HG02852 (cell line): ENCODE results near the gene COL23A1.

Experiments
- ATAC-seq: cut with Tn5 transposase; IDR thresholded peaks from one replicate; pipeline ENCODE4 v1.9.1; 2021; ENCODE audit warnings: mild to moderate bottlenecking, moderate library complexity; ENCODE audit not compliant: unreplicated experiment

Gene COL23A1

DNA sequence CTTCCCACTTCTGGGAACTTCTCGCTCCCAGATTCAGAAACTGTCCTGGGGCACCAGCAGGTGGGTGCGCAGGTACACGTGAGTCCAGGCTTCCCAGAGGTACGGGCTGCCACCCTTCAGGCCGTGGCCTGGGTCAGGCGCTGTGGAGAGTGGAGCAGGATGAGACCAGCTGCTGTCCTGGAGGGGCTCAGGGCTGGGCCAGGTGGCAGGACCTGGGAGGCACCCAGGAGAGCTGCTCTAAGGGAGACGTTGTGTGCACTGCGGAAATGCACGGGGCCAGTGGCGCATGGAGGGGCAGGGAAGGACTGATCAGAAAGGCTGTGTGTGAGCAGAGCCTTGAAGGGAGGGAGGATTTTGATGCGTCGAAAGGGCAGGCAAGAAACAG is 222.5 kb downstream of the COL23A1 start:
- no peak for ATAC-seq

DNA sequence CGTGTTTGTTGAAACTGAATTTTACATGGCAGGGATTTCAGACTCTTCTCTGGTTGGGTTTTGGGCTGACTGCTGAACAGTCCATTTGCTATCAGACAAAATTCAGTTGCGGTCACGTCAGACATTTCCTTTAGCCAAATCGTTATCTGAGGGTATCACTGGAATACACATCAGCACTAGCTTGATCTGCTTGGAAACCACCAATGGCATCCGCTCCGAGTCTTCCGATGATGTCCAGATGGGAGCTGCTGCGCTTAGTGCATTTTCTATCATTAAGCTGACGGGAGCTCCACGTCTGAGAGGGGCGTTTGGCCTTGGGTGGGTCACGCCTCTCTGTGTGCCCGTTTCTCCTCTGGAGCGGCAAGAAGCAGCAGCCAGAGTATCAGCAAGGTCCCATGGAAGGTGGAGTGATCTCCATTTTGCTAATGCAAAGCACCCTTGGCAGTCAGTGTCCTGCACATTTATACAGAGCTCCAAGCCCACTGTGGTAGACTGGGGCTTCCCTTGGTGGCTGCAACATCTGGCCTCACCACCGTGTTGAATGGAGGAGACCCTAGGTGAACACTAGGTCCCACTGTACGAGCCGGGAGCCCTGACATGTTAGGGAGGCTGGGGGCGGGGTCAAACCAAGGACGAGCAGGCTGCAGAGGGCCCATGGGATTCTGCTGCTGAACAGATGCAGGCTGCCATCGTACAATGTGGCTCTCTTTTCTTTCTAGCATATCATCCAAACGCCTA is 223.0 kb downstream of the COL23A1 start:
- no peak for ATAC-seq

DNA sequence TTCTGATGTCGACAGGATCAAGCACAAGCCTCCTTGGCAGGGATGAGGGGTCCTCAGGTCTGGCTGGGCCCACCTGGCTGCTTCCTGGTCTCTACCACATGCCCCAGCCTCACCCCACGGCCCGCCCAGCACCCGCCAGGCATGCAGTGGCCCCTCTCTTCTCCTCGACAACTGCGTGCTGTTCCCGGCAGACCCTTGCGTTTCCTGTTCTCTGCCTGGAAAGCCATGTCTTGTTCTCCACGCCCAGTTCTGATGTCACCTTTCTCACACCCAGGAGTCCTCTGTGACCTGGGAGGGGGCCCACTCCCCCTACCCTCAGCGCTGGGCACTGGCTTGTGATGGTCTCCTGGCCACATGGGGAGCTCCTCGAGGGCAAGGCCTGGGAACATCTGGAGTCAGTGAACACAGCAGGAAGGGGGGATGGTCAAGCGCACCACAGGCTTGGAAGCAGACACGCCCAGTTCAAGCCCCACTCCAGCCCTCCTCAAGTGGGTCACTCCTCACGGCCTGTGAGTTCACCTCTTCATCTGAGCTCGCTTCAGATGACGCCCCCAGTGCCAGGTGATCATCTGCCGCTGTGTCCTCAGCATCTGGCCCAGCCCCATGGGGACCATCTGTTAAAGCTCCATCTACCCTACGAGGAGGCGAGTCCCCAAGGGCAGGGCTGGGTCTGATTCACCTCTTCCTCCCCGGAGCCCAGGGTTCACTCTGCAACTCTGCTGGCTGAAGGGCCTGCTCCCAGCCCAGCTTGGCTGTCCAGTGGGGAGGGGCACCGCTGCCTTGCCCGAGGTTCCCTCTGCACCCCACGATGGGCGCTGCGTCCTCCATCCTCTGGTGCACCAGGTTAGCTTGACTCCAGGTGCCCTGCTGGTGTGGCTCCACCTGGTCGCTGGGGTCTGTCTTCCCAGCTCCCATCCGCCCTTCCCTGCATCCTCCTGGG is 224.4 kb downstream of the COL23A1 start:
- no peak for ATAC-seq

DNA sequence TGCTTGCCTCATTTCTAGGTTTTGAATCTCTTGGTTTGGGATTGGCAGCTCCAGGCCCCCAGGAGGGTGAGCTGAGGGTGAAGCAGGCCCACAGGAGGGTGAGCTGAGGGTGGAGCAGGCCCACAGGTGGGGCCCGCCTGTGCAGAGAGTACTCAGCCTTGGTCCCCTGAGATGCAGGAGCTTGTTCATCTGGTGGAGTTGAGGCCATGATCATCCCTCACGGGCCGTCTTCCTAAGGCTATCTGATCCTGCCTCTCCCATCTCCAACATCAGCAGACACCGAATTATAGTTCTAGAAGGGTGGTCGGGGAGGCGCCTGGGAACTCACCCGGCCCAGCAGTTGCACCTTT is 225.9 kb downstream of the COL23A1 start:
- ATAC-seq: no peak

DNA sequence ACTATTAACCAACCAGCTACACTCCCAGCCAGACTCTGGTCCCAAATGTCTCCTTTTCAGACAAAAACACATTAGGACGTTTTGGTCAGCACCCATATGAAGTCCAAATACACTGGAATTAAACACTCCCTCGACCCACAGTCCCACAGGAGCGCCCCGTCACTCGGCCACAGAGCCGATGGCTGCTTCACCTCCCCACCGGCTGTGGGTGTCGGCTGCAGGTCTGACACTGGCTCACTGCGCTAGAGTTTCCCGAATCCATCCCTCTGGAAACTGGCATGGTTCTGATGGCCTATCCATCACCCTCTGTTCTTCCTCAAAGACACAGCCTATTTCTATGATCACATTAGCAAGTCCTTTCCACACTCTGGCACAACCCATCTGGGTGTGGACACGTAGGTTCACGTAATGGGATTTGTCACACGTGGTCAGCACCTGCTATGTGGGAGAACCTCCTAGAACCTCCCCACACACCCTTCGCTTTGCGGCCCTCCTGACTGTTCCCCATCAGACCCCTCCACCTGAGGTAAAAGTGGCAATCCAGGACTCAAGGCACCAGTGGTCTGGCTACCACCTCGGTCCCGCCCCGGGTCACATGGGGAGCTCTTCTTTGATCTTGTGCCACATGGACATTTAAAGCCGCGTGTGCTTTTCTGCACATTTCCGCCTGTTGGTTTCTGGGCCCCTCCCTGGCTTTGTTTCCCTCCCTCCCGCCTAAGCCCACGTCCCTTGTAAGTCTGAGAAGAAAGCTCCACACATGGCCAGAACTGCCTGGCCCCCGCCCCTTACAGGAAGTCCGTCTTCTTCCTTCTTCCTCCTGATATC is 226.5 kb downstream of the COL23A1 start:
- no peak for ATAC-seq

DNA sequence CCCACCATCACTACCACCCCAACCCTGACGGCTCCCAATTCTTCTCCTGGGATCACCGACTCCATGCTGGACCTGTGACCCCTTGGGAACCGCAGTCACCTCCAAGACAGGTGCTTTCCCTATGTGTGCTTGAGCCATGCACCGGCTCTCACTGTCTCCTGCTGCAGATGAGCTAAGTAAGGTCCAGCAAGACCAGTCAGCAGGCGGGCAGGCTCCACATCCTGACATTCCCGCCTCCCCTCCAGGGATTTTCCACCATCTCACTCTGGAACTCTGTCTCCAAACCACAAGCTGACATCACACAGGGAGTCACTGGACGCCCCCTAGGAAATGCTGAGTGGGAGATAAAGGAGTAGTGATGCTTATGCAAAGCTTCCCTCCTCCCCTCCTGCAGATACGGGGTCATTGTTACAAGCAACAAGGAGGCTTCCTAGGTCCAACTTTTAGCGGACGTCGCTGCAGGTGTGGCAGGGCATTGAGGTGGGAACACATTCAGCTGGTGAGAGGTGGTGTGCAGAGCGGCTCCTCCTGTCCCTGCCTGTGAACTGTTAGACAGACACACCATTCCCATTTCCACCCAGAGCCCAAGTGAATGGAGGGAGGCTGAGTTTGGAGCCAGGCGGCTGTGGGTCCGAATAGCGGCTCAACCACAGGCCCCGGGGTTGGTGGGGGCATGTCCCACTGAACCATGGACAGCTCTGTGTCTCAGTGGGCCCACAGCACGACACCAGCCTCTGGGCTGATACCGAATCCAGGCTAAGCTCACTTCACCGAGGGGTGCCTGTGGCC is 228.3 kb downstream of the COL23A1 start:
- ATAC-seq: no peak

DNA sequence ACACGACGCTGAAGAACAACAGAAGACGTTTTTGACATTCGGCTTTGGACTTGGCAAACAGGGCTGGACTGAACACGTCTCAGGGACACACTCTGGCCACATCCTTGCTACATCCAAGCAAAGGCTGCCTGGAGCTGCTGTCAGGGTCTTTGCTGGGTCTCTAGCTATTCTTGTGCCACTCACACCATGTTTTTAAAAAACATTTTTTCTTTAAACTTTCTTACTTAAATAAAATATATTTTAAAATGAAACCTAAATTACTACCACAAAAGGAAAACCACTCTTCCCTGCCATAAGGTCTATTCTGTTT is 229.3 kb downstream of the COL23A1 start:
- ATAC-seq: no peak

DNA sequence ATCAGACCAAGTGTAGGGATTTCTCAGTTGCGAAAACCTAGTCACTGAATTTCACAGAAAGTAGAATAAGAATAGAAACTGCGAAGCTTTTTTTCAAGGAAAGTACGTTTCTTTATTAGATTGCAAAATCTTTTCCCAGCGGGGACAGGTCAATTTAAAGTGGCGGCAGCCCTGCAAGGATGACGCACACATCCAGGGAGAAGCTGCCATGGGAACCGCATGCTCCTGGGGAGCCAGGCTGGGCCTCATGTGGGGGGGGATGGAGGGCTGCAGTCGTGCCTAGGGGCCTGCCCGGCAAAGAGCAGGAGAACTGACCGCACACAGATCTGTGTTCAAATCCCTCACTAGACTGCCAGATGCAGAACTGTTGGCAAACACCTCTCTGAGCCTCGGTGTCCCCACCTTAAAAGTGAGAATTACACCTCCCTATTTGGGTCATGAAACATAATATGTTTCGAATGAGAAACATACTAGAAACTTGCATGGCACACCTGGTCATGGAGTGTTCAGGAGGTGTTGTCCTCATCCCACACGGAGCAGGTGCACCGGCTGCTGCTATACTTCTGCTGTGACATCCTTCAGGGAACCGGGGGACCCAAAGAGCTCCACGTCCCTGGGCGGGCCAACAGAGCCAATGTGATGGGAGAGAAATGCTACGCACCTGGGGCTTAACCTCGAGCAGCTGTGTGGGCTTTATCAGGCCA is 229.8 kb downstream of the COL23A1 start:
- no peak for ATAC-seq

DNA sequence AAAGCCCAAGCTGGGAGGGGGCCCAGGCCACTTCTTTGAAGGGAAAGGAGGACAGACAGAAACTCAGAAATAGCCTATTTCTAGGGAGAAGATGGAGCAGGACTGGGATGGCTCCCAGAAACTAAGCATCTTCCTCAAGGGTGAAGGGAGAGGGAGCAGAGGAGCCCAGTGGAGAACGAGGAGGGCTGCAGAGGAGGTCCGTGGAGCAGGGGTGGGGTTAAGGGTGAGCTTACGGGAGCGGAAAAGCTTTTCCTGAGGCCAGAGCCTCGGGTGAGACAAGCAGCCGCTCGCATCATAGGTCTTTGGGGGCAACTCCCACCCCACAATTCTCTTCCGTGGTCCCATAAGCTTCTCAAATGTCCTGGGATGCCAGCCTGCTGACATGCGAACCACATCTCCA is 230.5 kb downstream of the COL23A1 start:
- no peak for ATAC-seq

DNA sequence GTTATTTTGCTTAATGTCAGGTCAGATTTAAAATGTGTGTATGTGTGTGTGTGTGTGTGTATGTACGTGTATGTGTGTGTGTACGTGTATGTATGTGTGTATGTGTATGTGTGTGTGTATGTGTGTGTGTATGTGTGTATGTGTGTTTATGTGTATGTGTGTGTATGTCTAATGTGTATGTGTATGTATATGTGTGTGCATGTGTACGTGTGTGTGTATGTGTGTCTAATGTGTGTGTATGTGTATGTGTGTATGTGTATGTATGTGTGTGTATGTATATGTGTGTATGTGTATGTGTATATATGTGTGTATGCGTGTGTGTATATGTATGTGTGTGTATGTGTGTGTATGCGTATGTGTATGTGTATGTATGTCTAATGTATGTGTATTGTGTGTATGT is 232.5 kb downstream of the COL23A1 start:
- no peak for ATAC-seq

DNA sequence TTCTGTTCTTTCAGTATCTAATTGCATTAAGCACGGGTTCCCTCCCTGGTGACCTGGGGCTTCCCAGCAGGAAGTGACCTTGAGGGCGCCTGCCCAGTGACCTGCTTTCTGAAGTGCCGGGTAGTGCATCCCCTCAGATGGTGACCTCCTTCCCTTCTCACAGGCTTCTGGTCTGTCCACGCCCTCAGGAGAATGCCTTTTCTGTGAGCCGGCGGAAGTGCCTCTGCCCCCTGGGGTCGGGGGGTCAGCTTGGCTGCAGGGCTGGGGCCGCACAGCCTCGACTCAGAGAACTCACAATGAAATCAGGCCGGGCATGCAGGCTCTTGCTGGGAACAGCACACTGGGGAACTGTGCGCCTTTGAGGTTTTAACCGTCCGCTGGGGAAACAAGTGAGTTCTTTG is 233.1 kb downstream of the COL23A1 start:
- no peak for ATAC-seq

DNA sequence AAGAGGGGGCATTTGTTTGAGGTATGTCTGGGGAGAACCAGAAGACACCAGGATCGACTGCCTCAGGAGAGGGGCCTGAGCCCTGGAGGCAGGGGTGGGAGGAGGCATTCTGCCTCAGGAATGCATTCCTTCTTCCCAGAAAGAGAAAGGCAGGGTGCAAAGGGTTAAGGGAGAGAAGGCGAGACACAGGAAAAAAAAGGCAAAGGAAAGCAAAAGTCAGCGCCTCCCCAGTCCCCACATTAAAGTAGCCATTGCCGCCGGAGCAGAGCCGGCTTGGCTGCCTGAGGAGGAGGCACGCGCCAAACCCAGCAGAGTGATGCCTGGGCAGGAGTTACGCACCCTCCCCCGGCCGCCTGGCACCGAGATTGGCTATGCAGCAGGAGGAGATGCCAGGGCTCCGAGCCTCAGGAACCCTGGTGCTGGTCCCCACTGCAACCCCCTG is 233.7 kb downstream of the COL23A1 start:
- no peak for ATAC-seq

DNA sequence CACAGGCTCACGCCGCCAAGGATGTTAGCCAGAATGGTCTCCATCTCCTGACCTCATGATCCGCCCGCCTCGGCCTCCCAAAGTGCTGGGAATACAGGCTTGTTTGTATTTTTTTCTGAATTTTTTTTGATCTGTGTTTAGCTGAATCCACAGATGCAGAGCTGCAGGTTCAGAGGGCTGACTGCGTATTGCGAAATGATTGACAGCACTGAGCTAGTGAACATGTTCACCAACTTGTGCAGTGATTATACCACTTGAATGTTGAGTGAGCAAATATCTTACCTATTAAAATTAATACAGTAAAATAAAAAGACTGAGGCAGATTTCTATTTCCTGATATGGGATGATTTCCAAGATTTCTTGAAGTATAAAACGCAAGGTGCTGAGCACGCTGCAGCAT is 234.5 kb downstream of the COL23A1 start:
- ATAC-seq: no peak

DNA sequence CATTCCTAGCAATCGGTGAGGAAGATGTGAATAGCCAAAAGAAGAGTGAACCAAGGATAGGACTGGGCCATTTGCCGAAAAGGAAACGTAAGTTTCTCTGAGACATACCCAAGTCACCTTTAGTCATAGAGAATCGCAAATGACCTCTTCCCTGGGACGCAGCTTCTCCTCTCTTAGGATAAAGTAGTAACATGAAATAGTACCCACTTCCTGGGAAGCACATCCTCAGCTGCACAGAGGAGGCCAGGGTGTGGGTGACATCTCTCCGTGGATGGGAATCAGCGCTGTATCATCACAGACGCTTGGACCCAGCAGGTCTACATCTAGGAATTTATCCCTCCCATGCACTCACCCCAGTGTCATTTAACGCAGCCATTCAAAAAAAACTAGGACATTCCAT is 236.7 kb downstream of the COL23A1 start:
- no peak for ATAC-seq

DNA sequence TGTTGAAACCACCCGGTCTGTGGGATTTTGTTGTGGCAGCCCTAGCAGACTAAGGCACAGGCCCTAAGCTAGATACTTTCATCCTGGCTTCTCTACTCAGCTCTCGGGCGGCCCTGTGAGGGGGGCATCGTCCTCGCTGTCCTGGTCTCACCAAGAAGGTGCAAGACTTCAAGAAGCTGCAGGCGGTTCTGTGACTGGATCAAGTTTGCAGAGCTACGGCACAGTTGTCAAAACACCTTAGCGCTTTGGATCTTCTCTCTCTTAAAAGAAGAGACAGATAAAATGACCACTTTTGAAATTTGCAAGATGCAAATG is 238.2 kb downstream of the COL23A1 start:
- no peak for ATAC-seq

DNA sequence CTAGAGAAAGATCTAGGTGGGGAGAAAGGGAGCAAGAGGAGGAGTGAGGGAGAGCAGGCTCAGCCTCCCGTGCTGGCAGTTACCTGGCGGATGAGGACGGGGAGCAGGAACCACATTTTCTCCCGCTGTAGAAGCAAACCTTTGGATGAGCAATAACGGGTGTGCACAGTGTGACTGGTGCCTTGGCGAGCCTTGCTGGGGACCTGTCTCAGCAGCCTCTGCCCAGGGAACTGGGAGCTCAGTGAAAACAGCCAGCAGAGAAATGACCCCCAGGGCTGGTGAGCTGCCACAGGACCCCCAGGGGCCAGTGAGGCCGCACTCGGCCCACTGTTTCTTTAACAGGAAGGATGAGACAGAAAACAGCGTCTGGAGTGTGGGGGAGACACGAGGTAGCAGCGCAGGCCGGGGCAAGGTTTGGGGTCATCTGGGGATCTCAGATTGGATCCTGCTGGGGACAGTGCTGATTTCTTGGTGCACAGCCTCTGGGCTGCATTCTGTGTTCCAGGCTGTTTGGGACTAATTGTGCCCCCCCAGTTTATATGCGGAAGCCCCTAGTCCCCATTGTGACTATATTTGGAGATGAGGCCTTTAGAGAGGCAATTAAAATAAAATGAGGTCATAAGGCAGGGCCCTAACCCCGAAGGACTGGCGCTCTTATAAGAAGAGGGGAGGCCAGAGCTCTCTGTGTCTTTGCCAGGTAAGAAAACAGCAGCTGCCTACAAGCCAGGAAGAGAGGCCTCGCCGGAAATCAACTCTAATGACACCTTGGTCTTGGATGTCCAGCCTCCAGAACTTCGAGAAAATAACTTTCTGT is 238.8 kb downstream of the COL23A1 start:
- no peak for ATAC-seq

DNA sequence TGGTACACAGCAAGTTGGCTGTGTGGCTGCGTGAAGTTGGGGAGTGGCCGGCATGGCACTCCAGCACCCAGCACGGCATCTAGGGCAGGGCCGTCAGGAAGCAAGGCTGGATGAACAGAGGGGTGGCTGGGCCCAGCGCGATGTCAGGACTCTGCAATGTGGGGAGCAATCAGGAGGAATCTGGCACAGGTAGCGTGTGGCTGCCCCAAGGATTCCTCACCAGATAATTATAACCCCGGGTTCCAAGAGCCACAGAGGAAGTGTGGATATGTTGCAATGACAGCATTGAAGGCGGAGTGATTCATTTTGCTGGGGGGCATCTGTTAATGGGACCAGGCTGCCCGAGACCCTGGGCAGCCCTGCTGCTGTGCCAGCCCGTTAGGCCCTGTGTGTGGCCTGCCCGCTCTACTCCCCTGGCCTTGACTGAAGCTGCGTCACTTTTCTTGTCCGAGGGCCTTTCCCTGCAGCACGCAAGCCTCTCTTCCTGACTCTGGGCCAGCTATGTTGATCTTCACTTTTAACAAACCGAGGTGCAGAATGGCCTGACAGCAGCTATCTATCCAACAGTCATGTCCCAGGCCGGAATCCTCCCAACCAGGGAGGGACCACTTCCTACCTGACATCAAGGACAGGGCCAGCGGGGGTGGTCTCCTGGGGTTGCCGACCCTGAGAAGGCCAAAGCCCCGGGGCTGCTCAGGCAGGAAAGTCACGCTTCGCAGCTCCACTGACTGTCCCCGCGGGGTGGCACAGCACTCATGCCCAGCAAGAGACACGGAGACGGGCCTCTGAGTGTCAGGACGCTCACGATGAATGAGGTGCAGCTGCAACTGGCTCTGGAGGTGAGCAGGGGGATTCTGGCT is 239.6 kb downstream of the COL23A1 start:
- ATAC-seq: no peak

DNA sequence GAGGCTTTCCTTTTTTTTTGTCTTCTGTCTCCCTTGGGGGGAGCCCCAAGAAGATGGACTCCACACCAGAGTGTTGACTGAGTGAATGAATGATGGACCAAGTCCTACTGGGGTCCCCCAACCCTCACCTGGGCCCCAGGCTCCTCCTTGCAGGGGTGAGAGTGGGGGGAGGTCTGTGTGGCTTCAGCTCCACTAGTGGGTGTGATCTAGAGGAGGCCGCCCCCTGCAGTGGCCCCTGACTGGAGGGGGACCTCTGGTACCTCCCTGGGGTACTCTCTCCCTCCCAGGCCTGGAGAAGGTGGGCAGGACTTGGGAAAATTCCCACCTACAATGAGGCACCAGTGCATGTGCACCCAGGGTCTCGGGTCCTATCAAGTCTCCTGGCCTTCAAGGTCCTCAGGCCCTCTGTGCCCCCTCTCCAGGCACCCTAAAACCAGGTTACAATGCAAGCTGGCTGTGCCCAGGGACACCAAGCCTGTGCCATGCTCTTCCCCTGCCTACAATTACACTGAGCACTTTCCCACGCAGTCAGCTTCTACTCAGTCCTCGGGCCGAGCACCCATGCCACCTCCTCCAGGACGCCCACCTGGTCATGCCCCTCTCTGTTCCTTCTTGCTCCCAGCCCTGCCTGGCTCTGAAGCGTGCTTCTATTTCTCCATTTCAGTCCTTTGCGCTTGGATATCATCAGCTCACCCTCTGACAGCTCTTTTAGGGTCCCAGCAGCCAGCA is 240.4 kb downstream of the COL23A1 start:
- no peak for ATAC-seq
